Limb (tissue), 2 donors: ENCODE measurements around the gene CNTD1.

ENCODE experiments used
- DNase-seq, 2 donors: peaks; one replicate each; pipeline ENCODE4 v3.0.0-alpha.2; 2016; ENCODE audit errors: extremely low spot score in 2 of 2

CNTD1 gene

DNA sequence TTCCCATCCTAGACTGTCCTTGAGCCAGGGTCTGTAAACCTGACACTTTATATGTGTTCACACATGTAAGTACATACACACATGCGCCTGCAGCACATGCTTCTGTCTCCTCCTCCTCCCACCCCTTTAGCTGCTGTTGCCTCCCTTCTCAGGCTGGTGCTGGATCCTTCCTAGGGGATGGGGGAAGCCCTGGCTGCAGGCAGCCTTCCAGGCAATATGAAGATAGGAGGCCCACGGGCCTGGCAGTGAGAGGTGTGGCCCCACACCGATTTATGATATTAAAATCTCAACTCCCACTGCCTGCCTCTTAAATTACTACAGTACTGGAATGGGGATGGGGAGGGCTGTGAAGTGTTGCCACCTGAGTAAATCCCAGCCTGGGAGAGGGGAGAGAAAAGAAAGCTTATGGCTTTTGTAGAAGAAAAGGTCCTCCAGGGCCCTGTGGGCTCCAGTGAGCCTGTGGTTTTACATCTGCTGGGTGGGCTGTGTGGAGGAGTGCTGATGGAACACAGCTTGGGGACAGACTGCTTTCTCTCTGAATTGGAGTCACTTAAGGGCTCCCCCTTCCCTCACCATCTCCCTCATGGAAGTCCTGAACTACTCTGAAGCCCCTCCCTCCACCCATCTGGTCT, 19.2 kb upstream of the CNTD1 start:
- DNase-seq = no peak

DNA sequence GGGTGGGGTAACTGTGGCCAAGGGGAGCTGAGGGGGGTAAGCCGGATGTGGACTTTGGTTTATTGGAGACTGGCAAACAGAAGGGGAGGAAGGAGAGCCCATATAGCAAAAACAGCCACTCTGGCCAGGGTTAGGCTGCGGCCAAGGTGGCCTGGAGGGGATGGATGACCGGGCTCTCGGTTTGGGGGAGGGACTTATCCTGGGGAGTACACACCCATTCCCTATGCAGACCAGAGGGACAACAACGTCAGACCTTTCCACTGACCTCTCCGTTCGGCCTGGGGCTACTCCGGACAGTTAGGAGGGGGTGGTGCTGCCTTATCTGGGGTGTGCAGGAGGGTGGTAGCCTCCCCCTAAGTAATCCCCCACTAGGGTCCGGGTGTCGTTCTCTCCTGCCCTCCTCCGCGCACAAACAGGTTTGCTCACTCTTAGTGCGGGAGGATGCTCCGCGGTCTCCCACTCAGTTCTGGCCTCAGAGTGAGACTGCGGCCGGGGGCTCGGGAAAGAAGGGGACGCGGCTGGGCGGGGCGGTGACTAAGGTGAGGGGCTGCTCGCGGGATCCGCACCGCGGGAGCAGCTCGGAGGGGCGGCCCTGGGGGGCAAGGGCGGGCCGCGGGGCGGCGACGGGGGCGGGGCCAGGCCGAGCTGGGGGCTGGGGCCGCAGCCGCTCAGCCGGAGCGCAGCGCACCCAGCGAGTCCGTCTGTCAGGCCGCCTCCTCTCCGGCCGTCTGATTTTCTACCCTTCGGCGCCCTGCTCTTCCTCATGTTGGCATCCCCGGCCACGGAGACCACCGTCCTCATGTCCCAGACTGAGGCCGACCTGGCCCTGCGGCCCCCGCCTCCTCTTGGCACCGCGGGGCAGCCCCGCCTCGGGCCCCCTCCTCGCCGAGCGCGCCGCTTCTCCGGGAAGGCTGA, 18.5 kb upstream of the CNTD1 start, which contains the start of gene WNK4:
TSS of gene WNK4 (plus strand) at position 675 of the 915 bp plus-strand sequence. CDS start at position 764, 89 bp downstream.
- DNase-seq = peak in 1 of 2 donors; percentile 71

DNA sequence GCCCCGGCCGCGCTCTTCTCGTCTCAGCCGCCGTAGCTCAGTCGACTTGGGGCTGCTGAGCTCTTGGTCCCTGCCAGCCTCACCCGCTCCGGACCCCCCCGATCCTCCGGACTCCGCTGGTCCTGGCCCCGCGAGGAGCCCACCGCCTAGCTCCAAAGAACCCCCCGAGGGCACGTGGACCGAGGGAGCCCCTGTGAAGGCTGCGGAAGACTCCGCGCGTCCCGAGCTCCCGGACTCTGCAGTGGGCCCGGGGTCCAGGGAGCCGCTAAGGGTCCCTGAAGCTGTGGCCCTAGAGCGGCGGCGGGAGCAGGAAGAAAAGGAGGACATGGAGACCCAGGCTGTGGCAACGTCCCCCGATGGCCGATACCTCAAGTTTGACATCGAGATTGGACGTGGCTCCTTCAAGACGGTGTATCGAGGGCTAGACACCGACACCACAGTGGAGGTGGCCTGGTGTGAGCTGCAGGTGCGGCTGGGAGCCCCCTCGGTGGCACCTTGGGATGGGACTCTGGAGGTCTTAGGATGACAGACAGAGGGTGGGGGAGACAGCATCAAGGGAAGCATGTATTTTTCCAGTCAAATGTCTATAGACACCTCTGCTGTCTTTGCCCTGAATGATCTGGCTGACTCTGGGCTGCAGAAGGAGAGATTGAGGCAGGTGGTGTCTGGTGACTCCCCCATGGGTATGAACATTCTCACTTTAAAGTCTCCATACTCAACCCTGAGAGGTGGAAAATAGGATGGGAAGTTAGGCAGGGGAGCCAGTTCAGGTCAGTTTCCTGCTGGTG, 17.6 kb upstream of the CNTD1 start:
- no peak for DNase-seq

- no peak for DNase-seq
These were observed 17.0 kb upstream of the CNTD1 start for GRCh38 chr17:42781639-42782165.

- DNase-seq = peak in 1 of 2 donors; percentile 71
These were observed 16.2 kb upstream of the CNTD1 start for GRCh38 chr17:42782166-42783061.

- no peak for DNase-seq
These were observed 15.4 kb upstream of the CNTD1 start for GRCh38 chr17:42783062-42783790.

- DNase-seq = no peak
These were observed 14.9 kb upstream of the CNTD1 start for GRCh38 chr17:42783791-42784138.

DNA sequence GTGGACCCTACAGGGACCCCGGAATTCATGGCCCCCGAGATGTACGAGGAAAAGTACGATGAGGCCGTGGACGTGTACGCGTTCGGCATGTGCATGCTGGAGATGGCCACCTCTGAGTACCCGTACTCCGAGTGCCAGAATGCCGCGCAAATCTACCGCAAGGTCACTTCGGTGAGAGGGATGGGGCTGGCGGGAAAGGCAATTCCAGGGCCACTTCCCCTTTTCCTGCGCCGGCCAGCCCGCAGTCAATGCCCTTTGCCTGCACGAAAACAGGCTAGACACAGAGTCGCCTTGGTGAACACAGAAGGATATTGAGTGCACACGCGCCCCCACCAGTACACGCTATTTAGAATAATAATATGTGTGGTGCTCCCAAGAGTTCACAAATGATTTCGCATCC, 14.3 kb upstream of the CNTD1 start:
- no peak for DNase-seq

- DNase-seq = no peak
These were observed 13.7 kb upstream of the CNTD1 start for GRCh38 chr17:42784811-42785592.

- DNase-seq = no peak
These were observed 11.4 kb upstream of the CNTD1 start for GRCh38 chr17:42787266-42787665.

DNA sequence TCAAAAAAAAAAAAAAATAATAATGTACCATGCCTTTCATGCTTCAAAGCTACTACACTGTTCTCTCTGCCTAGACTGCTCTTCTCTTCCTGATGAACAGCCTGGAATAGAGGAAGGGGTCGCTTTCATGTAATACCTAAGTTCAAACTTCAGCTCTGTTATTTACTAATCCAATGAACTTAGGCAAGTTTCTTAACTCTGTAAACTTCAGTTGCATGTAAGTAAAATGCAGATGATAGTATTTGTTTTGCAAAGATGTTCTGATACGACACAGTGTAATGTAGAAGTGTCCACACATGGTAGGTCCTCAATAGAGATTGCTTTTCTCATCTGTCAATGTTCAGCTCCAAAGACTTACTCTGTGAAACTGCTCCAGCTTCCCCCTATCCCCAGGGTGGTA, 6.7 kb upstream of the CNTD1 start:
- no peak for DNase-seq

- no peak for DNase-seq
These were observed 6.1 kb upstream of the CNTD1 start for GRCh38 chr17:42792545-42792944.

DNA sequence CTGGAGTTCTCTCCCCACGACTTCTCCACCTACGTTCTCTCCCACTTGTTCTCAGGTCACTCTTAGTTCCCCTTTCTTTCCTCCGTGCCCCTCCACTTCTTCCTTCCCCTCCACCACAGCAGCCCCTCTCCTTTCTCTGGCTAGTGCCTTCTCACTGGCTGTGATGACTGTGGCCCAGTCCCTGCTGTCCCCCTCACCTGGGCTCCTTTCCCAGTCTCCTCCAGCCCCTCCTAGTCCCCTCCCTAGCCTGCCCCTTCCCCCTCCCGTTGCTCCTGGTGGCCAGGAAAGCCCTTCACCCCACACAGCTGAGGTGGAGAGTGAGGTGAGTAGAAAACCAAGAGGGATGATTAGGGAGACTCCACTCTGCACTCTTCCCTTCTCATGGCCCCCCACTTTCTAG, 3.6 kb upstream of the CNTD1 start:
- no peak for DNase-seq

DNA sequence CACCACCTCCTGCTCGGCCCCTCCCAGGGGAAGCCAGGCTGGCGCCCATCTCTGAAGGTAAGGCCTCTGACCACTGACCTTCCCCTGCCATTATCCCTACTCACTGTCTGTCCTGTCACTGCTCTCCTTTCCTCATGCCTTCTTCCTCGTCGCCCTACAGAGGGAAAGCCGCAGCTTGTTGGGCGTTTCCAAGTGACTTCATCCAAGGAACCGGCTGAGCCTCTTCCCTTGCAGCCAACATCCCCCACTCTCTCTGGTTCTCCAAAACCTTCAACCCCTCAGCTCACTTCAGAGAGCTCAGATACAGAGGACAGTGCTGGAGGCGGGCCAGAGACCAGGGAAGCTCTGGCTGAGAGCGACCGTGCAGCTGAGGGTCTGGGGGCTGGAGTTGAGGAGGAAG, 3.2 kb upstream of the CNTD1 start:
- DNase-seq = no peak

GRCh38 chr17:42796066-42796758, 2.4 kb upstream of the CNTD1 start:
- DNase-seq = no peak

DNA sequence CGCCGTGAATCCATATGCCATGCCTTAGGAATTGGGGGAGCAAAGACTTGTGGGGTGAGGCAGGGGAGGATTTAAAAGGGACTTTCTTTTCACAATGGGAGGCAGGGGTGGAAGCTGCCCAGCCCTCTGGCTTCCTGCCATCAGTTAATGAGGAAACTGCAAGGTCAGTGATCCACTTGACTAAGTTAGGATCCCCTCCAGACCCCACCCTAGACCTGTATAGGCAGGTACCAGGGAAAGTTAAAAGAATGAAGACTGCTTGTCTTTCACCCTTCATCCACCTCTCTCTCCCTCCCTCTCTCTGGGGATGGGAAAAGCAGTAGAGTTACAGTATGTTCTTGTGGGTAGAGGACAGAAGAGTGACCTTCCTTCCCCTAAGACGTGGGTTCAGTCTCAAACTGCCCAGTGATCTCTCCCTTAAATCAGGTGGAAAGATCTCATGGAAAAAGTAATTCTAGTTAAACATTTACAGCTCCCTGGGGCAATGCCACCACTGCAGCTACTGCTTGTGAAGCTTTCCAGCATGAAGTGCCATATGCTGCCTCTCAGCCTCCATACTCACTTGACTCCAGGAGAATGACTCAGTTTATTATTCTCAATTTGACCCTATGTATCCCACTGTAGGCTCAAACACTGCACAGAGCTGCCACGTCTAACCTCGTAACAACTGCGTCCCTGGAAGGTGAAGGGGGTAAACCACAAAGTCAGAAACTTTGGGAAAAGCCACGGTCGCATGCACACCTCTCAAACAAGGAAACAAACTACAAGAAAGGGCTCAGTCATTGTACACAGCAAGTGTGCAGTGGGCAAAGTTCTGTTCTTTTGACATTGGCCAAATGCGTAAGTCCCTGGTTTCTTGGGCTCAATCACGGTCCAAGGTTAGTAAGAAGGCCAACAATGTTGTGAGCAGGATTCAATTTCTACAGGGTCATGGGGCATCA, 1.3 kb upstream of the CNTD1 start:
- no peak for DNase-seq

- DNase-seq = no peak
These were observed 664 bp upstream of the CNTD1 start for GRCh38 chr17:42798011-42798382.
